H9 (cell line): ENCODE measurements around the gene CYP39A1. TPM values are rescaled to one million over a fixed set of nuclear protein-coding genes. Genes with fewer than 3 reads are reported as not detected.

Experiments
- DNase-seq: peaks from one replicate; pipeline ENCODE4 v3.0.0-alpha.2; 2017
- H2AFZ ChIP-seq: one replicate; pipeline ENCODE4 v1.6.1; 2013; ENCODE audit warnings: mild to moderate bottlenecking, low read length, control low read depth, moderate library complexity
- H2AK5ac ChIP-seq: 2 replicates; pipeline ENCODE4 v1.6.1; 2013; ENCODE audit warnings: low read length, control low read depth, mixed read lengths; ENCODE audit not compliant: insufficient read length
- H2BK120ac ChIP-seq: one replicate; pipeline ENCODE4 v1.6.1; 2013; ENCODE audit warnings: low read depth, mild to moderate bottlenecking, low read length, control low read depth, inconsistent platforms; ENCODE audit not compliant: poor library complexity, severe bottlenecking
- H2BK12ac ChIP-seq: 2 replicates; pipeline ENCODE4 v1.6.1; 2013; ENCODE audit warnings: low read length, control low read depth, mixed read lengths, low read depth; ENCODE audit not compliant: insufficient read length
- H2BK15ac ChIP-seq: 2 replicates; pipeline ENCODE4 v1.6.1; 2013; ENCODE audit warnings: low read depth, low read length, control low read depth
- H2BK20ac ChIP-seq: one replicate; pipeline ENCODE4 v1.6.1; 2013; ENCODE audit warnings: low read depth, mild to moderate bottlenecking, low read length, control low read depth, inconsistent platforms; ENCODE audit not compliant: poor library complexity, severe bottlenecking
- H2BK5ac ChIP-seq: 2 replicates; pipeline ENCODE4 v1.6.1; 2013; ENCODE audit warnings: low read length, control low read depth, mixed read lengths; ENCODE audit not compliant: insufficient read length
- H3K14ac ChIP-seq: 2 replicates; pipeline ENCODE4 v1.6.1; 2013; ENCODE audit warnings: low read length, control low read depth; ENCODE audit not compliant: insufficient read depth
- H3K18ac ChIP-seq: 2 replicates; pipeline ENCODE4 v1.6.1; 2013; ENCODE audit warnings: low read depth, mild to moderate bottlenecking, mixed read lengths, low read length, control low read depth; ENCODE audit not compliant: insufficient read length
- H3K23ac ChIP-seq: 2 replicates; pipeline ENCODE4 v1.6.1; 2013; ENCODE audit warnings: low read length, control low read depth, mixed read lengths, low read depth; ENCODE audit not compliant: insufficient read length
- H3K23me2 ChIP-seq: 2 replicates; pipeline ENCODE4 v1.6.1; 2013; ENCODE audit warnings: low read depth, mild to moderate bottlenecking, mixed read lengths, low read length, control low read depth; ENCODE audit not compliant: insufficient read length, poor library complexity, severe bottlenecking
- H3K27ac ChIP-seq: 2 replicates; pipeline ENCODE4 v1.5.1; 2013; ENCODE audit warnings: low read length, control low read depth, mixed read lengths, low read depth; ENCODE audit not compliant: insufficient read length
- H3K27me3 ChIP-seq: 2 replicates; pipeline ENCODE4 v1.6.1; 2013; ENCODE audit warnings: low read length, control low read depth, inconsistent platforms; ENCODE audit not compliant: insufficient read depth
- H3K4ac ChIP-seq: 2 replicates; pipeline ENCODE4 v1.6.1; 2013; ENCODE audit warnings: low read depth, mild to moderate bottlenecking, control low read depth, inconsistent platforms, low read length, moderate library complexity
- H3K4me1 ChIP-seq: 2 replicates; pipeline ENCODE4 v1.6.1; 2013; ENCODE audit warnings: low read length, control low read depth, inconsistent platforms; ENCODE audit not compliant: insufficient read depth
- H3K4me2 ChIP-seq: 2 replicates; pipeline ENCODE4 v1.6.1; 2013; ENCODE audit warnings: low read length, control low read depth, mixed read lengths; ENCODE audit not compliant: insufficient read length, insufficient read depth
- H3K56ac ChIP-seq: 2 replicates; pipeline ENCODE4 v1.6.1; 2013; ENCODE audit warnings: low read depth, mild to moderate bottlenecking, mixed read lengths, low read length, control low read depth; ENCODE audit not compliant: insufficient read length
- H3K79me1 ChIP-seq: 2 replicates; pipeline ENCODE4 v1.6.1; 2013; ENCODE audit warnings: low read depth, mild to moderate bottlenecking, moderate library complexity, low read length, control low read depth, inconsistent platforms; ENCODE audit not compliant: insufficient read depth, poor library complexity, severe bottlenecking
- H3K79me2 ChIP-seq: 2 replicates; pipeline ENCODE4 v1.6.1; 2013; ENCODE audit warnings: low read length, control low read depth, inconsistent platforms; ENCODE audit not compliant: insufficient read depth
- H3K9ac ChIP-seq: 2 replicates; pipeline ENCODE4 v1.6.1; 2013; ENCODE audit warnings: low read length, control low read depth, mixed read lengths; ENCODE audit not compliant: insufficient read length; ENCODE audit errors: extremely low read depth
- H3K9me3 ChIP-seq: one replicate; pipeline ENCODE4 v1.6.1; 2013; ENCODE audit warnings: low read depth, low read length, inconsistent platforms; ENCODE audit not compliant: control insufficient read depth
- H3T11ph ChIP-seq: one replicate; pipeline ENCODE4 v1.6.1; 2013; ENCODE audit warnings: mild to moderate bottlenecking, low read length, control low read depth, inconsistent platforms
- H4K20me1 ChIP-seq: one replicate; pipeline ENCODE4 v1.6.1; 2013; ENCODE audit not compliant: control insufficient read depth, insufficient read length, insufficient read depth
- H4K5ac ChIP-seq: 2 replicates; pipeline ENCODE4 v1.6.1; 2013; ENCODE audit warnings: low read depth, mild to moderate bottlenecking, mixed read lengths, low read length, control low read depth; ENCODE audit not compliant: insufficient read length
- H4K8ac ChIP-seq: replicated peaks from 2 replicates; pipeline ENCODE4 v1.6.1; 2013; ENCODE audit warnings: low read length, control low read depth, mixed read lengths, low read depth; ENCODE audit not compliant: insufficient read length
- H4K91ac ChIP-seq: 2 replicates; pipeline ENCODE4 v1.6.1; 2013; ENCODE audit warnings: low read depth, mild to moderate bottlenecking, moderate library complexity, mixed read lengths, low read length, control low read depth; ENCODE audit not compliant: insufficient read length
- H3K27ac Mint-ChIP-seq, 3 experiments: 2 replicates in 2 of 3; 3 replicates in 1 of 3; pipeline ENCODE4 v1.8.0; 2020 to 2021; ENCODE audit warnings: mixed read lengths in 3 of 3, mild to moderate bottlenecking in 1 of 3, moderate library complexity in 1 of 3
- H3K27me3 Mint-ChIP-seq: 2 replicates; pipeline ENCODE4 v1.8.0; 2021; ENCODE audit warnings: low read depth, mild to moderate bottlenecking, moderate library complexity, mixed read lengths
- H3K36me3 Mint-ChIP-seq, 3 experiments: 2 replicates in 2 of 3; 3 replicates in 1 of 3; pipeline ENCODE4 v1.8.0; 2020 to 2021; ENCODE audit warnings: low read depth in 3 of 3, mixed read lengths in 3 of 3; ENCODE audit not compliant: insufficient read depth in 1 of 3
- H3K4me1 Mint-ChIP-seq, 2 experiments: 2 replicates each; pipeline ENCODE4 v1.8.0; 2020; ENCODE audit warnings: mixed read lengths in 2 of 2
- H3K4me3 Mint-ChIP-seq, 2 experiments: 2 replicates in 1 of 2; 3 replicates in 1 of 2; pipeline ENCODE4 v1.8.0; 2020 to 2021; ENCODE audit warnings: mild to moderate bottlenecking in 2 of 2, mixed read lengths in 2 of 2, moderate library complexity in 1 of 2
- H3K9me3 Mint-ChIP-seq, 2 experiments: 2 replicates in 1 of 2; 3 replicates in 1 of 2; pipeline ENCODE4 v1.8.0; 2020; ENCODE audit warnings: mild to moderate bottlenecking in 2 of 2, mixed read lengths in 2 of 2, moderate library complexity in 1 of 2
- WGBS: extraction: QIAGEN DNeasy Blood & Tissue Kit; methylation state at CpG from one replicate; pipeline ENCODE4 v1.1.7; 2013; ENCODE audit warnings: missing lambda C conversion rate, low lambda C conversion rate, mixed read lengths; ENCODE audit not compliant: insufficient read length; ENCODE audit errors: extremely low coverage; 5-methylcytosine and 5-hydroxymethylcytosine counted together
- total RNA-seq: library from RNA; stranded (reverse); gene quantifications from 2 replicates; pipeline ENCODE4 v1.2.1, GENCODE V29; 2021
- TF ChIP-seq, protein P1 (sequence below): fragments of 200-600 bp; sonication (generic); conservative IDR thresholded peaks from 3 replicates; pipeline ENCODE4 v1.8.0; 2021; ENCODE audit warnings: antibody characterized with exemption, mild to moderate bottlenecking

CYP39A1 gene
- total RNA-seq, 1 experiment from 2014 or later, result 0.50 TPM

- Histone ChIP-seq H3K56ac (no peak overlapping the region), H3K9me3 (no peaks in the 10 kb centered on the region), H3K27ac (no peak overlapping the region), H3K27me3 (no peaks in the 10 kb centered on the region), H3K79me2 (no peaks in the 10 kb centered on the region), H3T11ph (no peak overlapping the region), H2BK120ac (no peak overlapping the region), H3K79me1 (no peaks in the 10 kb centered on the region), H4K8ac (no peak overlapping the region), H2AK5ac (no peak overlapping the region), H3K23me2 (no peaks in the 10 kb centered on the region), H2AFZ (no peak overlapping the region), H3K14ac (no peak overlapping the region), H3K18ac (no peak overlapping the region), H3K23ac (no peak overlapping the region), H2BK15ac (no peak overlapping the region), H4K20me1 (no peaks in the 10 kb centered on the region), H4K5ac (no peak overlapping the region), H3K4me2 (no peak overlapping the region), H2BK20ac (no peak overlapping the region), H2BK5ac (no peak overlapping the region), H4K91ac (no peak overlapping the region), H3K4ac (no peak overlapping the region), H2BK12ac (no peak overlapping the region), H3K9ac (no peak overlapping the region), H3K4me1 (no peaks in the 10 kb centered on the region)
- DNase-seq, result no peak
- no peaks in the 10 kb centered on the region for H3K27me3 Mint-ChIP-seq
- H3K9me3 Mint-ChIP-seq, result no peaks in the 10 kb centered on the region
- WGBS, result no CpG with 5 or more reads among the region's 1 CpG
- H3K4me1 Mint-ChIP-seq, result peaks cover 8 to 9% of the 10 kb centered on the region in 2 experiments; a peak in 3 of 4 replicates
- TF ChIP-seq, protein P1, sequence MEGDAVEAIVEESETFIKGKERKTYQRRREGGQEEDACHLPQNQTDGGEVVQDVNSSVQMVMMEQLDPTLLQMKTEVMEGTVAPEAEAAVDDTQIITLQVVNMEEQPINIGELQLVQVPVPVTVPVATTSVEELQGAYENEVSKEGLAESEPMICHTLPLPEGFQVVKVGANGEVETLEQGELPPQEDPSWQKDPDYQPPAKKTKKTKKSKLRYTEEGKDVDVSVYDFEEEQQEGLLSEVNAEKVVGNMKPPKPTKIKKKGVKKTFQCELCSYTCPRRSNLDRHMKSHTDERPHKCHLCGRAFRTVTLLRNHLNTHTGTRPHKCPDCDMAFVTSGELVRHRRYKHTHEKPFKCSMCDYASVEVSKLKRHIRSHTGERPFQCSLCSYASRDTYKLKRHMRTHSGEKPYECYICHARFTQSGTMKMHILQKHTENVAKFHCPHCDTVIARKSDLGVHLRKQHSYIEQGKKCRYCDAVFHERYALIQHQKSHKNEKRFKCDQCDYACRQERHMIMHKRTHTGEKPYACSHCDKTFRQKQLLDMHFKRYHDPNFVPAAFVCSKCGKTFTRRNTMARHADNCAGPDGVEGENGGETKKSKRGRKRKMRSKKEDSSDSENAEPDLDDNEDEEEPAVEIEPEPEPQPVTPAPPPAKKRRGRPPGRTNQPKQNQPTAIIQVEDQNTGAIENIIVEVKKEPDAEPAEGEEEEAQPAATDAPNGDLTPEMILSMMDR, result no peak
- no peak overlapping the region for H3K4me3 Mint-ChIP-seq
- no peak overlapping the region for H3K27ac Mint-ChIP-seq
- H3K36me3 Mint-ChIP-seq, result peaks cover 0 to 2% (median 0%) of the 10 kb centered on the region in 3 experiments; a peak in 2 of 7 replicates
Measured at GRCh38 chr6:46637933-46638332, 14.7 kb downstream of the CYP39A1 start.
